KG1 (cell line): Measurements from ENCODE around the gene DHCR7.

ENCODE experiments used
- DNase-seq: peaks from one replicate; lab custom pipeline; 2025; lab: John Stamatoyannopoulos, UW

Gene DHCR7

GRCh38 chr11:71410363-71410966 is 37.7 kb downstream of the DHCR7 start:
- DNase-seq = no peak

GRCh38 chr11:71408826-71409225 is 39.4 kb downstream of the DHCR7 start:
- DNase-seq = no peak

- no peak for DNase-seq
Observed at GRCh38 chr11:71407356-71407755, 40.8 kb downstream of the DHCR7 start.

- no peak for DNase-seq
Observed at GRCh38 chr11:71406681-71407080, 41.5 kb downstream of the DHCR7 start.

GRCh38 chr11:71404209-71404608 is 44.0 kb downstream of the DHCR7 start:
- no peak for DNase-seq

DNA sequence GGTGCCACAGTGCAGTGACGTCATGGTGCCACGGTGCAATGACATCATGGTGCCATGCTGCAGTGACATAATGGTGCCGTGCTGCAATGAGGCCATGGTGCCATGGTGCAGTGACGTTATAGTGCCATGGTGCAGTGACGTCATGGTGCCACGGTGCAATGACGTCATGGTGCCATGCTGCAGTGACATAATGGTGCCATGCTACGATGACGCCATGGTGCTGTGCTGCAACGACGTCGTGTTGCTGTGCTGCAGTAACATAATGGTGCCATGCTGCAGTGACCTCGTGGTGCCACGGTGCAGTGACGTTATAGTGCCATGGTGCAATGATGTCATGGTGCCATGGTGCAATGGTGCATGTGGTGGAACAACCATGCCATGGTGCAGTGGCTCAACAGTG is 45.3 kb downstream of the DHCR7 start:
- no peak for DNase-seq

- DNase-seq = no peak
Observed at GRCh38 chr11:71400216-71400615, 48.0 kb downstream of the DHCR7 start.

GRCh38 chr11:71399341-71399740 is 48.9 kb downstream of the DHCR7 start:
- no peak for DNase-seq

DNA sequence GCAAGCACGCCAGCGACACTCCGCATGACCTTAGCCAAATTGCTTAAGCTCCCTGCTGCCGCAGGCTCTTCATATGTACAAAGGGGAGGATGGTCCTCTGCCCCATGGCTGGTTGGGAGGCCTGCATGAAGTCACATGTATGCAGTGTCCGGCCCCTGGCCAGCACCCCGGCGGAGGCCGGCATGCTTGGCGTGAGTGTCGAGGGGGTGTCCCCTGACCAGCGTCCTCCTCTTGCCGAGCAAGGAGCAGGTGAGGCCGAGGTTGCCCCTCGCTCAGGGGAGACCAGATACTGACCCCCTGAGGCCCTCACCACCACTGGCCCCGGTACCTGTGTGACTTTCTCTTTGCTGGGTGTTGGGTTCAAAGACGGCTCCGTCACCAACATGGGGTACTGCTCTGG is 50.2 kb downstream of the DHCR7 start:
- no peak for DNase-seq

GRCh38 chr11:71397331-71397860 is 50.8 kb downstream of the DHCR7 start:
- no peak for DNase-seq

DNA sequence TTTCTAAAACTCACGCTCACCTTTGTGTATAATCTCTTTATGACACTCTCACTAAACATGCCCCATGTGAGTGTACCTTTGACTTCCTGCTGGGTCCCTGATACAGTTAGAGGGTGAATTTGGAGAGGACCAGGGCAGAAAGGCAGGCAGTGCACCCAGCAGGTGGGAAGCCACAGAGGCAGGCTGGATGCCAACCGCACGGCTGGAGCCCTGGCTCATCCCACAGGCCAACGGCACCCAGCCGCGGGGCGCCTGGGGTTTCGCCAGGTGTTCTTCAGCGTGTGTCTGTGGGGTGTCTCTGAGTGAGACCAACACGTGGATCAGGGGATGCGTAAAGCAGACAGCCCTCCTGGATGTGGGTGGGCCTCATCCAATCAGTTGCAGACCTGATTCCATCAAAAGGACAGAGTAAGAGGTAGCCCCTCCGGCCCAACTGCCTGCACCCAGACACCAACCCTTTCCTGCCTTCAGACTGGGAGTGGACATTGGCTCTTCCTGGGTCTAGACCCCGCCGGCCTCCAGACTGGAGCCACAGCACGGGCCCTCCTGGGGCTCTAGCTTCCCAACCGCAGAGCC is 51.6 kb downstream of the DHCR7 start:
- DNase-seq = no peak

GRCh38 chr11:71395774-71396173 is 52.4 kb downstream of the DHCR7 start:
- DNase-seq = no peak

DNA sequence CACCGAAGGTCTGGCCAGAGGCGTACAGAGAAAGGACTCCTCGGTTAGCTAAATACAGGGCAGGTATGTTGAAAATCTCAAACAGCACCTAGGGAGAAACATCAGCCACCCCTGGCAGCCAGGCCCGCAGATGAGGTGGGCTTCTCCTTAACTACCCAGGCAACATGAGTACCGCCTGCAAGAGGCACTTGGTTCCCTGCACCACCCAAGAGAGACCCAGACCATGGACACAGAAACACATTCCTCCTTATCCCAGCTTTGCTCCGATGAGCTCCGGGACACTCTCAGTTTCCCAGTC is 53.0 kb downstream of the DHCR7 start:
- DNase-seq = no peak

DNA sequence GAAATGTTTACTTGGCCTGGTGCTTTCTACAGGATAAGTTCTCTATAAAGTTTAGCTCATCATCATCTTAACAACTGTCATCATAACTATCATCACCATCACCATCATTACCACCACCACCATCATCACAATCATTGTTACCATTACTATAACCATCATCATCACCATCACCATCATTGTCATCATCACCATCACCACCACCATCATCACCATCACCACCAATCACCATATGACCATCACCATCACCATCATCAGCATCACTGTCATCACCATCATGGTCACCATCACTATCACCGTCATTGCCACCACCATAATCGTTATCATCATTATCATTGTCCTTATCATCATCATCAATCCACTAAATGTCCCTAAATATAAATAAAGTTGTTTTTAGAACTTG is 54.9 kb downstream of the DHCR7 start:
- DNase-seq = no peak

GRCh38 chr11:71391796-71392195 is 56.4 kb downstream of the DHCR7 start:
- no peak for DNase-seq

DNA sequence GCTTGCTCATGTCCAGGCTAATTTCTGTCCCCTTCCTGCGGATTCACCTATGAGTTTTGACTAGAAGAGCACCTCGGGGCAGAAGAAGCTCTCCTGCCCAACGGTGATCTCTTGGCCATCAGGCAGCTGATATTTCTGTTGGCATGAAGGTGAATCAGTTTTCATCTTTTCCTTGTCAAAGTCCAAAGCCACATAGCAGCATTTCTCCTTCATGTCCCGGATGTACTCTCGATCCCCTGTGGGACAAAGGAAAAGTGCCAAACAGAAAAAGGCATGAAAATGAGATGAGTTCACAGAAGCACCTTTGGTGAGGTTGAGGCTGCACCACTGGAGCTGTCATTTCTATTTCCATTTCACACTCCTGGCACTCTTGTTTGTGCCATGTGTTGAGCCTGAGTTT is 56.8 kb downstream of the DHCR7 start:
- DNase-seq = no peak

GRCh38 chr11:71388637-71389235 is 59.5 kb downstream of the DHCR7 start:
- no peak for DNase-seq

DNA sequence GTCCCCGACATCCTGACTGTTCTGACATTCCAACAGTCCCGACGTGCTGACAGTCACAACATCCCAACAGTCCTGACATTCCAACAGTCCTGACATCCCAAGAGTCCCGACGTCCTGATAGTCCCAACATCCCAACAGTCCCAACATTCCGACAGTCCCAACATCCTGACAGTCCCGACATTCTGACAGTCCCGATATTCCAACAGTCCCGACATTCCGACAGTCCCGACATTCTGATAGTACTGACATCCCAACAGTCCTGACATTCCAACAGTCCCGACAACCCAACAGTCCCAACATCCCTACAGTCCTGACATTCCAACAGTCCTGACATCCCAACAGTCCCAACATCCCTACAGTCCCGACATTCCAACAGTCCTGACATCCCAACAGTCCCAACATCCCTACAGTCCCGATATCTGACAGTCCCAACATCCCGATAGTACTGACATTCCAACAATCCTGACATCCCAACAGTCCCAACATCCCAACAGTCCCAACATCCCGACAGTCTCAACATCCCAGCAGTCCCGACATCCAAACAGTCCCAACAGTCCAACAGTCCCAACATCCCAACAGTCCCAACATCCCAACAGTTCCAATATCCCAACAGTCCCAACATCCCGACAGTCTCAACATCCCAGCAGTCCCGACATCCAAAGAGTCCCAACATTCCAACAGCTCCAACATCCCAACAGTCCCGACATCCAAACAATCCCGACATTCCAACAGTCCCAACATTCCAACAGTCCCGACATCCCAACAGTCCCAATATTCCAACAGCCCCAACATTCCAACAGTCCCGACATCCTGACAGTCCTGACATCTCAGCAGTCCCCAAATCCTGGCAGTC is 60.2 kb downstream of the DHCR7 start:
- DNase-seq = no peak

DNA sequence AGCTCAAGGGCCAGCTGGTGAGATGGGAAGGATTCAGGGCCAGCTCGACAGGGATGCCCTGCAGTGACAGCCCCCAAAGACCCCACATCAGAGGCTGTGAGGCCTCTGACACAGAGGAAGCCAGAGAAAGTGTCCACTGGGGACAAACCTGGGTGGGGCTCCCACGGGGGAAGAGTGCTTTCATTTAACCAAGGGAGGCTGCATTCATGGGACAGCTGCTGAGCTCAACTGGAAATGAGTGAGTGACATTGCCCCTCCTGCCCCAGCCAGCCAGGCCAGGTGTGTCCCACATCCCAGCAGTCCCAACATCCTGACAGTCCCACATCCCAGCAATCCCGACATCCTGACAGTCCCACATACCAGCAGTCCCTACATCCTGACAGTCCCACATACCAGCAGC is 61.0 kb downstream of the DHCR7 start:
- no peak for DNase-seq

DNA sequence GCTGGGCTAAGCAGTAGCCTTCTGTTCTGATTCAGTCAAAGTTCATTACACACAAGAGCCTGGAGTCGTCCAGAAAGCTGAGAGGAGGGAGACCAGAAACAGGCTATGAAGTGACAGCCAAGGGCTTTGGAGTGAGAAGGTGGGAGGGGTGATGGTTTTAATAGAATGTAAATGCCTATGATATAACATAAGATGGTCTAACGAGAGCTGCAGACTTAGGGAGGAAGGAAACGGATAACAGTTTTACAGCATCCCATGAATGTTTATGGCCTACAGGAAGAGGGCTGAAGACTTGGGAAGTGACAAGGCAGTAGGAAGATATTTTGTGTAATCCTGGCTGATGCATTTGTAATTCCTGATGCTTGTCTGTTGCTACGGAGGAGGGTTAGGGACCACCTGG is 62.0 kb downstream of the DHCR7 start:
- no peak for DNase-seq

- no peak for DNase-seq
Observed at GRCh38 chr11:71385091-71385490, 63.1 kb downstream of the DHCR7 start.

DNA sequence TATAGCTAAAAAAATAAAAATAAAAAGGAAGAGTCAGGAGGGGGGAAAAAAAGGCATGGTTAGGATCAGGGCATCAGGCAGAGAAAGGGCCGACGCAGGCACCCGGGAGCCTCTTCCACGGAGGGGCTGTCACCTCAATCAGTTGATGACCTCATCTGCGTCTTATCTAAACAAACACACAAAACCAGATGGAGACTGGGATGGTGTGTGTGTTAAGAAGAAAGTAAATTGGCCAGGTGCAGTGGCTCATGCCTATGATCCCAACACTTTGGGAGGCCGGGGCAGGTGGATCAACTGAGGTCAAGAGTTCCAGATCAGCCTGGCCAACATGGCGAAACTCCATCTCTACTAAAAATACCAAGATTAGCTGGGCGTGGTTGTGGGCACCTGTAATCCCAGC is 63.6 kb downstream of the DHCR7 start:
- no peak for DNase-seq
